HG03108 (cell line): ENCODE data around the gene MARVELD1.
"Not testable (repeated sequence)": the region's sequence is repeated elsewhere in the genome, so short reads cannot be mapped to it uniquely, and the experiment has no call there.

Experiments used
- ATAC-seq: cut with Tn5 transposase; IDR thresholded peaks from one replicate; pipeline ENCODE4 v1.9.1; 2021; ENCODE audit warnings: moderate library complexity; ENCODE audit not compliant: unreplicated experiment

MARVELD1 gene

GRCh38 chr10:97713339-97713825 lies at the start of gene MARVELD1:
Gene MARVELD1, plus strand, starts transcription at chr10:97713730. Its CDS starts 147 bp downstream, at chr10:97713877.
- peak; percentile 9 for ATAC-seq

- ATAC-seq = no peak
These were observed 49.2 kb upstream of the MARVELD1 start for GRCh38 chr10:97664282-97664850.

GRCh38 chr10:97666992-97667391 lies 46.5 kb upstream of the MARVELD1 start:
- ATAC-seq = no peak

- no peak for ATAC-seq
These were observed 46.1 kb upstream of the MARVELD1 start for GRCh38 chr10:97667463-97667862.

DNA sequence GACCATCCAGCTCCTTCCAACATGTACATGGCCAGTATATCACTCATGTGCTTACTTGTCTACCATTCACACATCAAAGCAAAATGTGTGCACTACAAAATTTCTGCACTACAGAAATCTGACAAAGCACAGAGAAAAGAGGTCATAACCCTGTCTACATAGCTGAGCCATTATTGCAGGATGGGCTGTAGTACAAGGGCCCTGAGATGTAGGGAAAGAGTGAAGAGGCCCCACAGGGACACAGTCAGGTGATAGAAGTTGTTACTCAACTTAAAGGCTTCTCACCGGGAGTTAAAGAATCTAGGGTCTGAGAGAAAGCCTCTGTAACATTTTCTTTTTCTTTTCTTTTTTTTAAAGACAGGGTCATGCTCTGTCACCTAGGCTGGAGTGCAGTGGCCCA lies 44.0 kb upstream of the MARVELD1 start:
- ATAC-seq = no peak

- ATAC-seq = no peak
These were observed 39.6 kb upstream of the MARVELD1 start for GRCh38 chr10:97673736-97674525.

DNA sequence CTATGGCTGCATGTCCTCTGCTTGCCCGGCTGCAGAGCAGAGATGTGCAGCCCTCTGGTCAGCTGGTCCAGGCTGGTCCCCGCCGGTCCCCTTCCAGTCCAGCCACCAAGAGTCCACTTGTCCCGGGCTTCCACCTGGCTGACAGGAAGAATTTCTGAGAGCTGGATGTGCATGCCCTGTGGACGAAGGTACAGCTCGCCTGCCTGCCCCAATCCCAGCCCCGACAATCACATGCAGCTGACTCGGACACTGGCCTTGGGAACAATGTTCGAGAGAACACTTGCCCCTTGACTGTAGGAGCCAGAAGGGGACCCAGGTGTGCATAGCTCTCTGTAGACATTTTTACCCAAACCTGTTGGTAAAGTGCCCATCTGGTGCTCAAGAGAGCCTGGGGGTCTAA lies 38.3 kb upstream of the MARVELD1 start:
- ATAC-seq = no peak

DNA sequence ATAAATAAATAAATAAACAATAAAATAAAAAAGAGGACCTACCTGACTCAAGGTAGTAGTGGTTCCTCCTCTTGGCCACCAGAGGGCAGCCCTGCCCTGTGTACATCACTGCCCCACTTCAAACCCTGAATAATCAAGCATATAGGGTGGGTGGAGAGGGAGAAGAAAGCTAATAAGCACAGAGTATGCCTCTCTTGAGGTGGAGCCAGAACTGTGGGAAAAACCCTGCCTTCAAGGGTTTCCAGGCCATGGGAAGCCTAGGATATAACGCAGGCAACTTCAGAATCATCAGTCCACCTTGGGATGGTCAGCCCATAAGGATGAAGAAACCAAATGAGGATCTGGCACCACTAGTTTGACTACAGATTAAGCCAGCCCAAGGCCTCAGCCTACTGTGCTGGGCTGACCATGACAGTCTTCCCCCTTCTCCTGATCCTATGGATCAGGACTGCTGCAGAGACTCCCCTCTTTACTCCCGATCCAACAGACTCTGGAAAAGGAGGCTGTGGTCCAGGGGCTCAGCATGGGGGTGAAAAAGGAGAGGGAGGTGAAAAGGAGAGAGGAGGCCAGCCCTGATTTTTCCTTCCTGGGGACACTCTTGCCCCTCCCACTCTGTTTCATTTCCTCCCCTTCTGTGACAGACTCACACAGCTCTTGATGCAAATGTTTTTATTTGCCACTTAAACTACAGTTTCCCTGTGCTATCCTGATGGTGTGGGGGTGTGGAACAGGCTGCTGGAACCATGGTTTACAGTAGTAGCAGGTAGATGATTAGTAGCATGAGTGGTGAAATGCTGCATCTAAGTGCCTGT lies 36.6 kb upstream of the MARVELD1 start:
- ATAC-seq = no peak

GRCh38 chr10:97679594-97679993 lies 33.9 kb upstream of the MARVELD1 start:
- ATAC-seq = no peak

DNA sequence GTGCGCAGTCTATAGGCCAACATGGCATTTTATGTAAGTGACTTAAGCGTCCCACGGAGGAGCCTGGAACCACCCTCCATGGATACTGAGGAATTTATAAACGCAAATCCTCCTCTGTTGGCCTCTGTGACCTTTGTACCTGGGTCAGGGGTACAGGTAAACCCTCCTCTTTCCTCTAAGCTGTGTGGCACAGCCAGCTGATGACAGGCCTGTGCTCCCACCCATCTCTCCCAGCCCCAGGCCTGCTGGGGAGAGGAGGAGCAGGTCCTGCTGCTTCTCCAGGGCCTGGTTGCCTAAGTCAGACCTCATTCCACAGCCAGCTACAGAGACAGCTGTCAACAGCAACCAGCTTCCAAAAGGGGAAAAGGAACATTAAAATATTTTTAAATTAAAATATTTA lies 31.5 kb upstream of the MARVELD1 start:
- no peak for ATAC-seq

DNA sequence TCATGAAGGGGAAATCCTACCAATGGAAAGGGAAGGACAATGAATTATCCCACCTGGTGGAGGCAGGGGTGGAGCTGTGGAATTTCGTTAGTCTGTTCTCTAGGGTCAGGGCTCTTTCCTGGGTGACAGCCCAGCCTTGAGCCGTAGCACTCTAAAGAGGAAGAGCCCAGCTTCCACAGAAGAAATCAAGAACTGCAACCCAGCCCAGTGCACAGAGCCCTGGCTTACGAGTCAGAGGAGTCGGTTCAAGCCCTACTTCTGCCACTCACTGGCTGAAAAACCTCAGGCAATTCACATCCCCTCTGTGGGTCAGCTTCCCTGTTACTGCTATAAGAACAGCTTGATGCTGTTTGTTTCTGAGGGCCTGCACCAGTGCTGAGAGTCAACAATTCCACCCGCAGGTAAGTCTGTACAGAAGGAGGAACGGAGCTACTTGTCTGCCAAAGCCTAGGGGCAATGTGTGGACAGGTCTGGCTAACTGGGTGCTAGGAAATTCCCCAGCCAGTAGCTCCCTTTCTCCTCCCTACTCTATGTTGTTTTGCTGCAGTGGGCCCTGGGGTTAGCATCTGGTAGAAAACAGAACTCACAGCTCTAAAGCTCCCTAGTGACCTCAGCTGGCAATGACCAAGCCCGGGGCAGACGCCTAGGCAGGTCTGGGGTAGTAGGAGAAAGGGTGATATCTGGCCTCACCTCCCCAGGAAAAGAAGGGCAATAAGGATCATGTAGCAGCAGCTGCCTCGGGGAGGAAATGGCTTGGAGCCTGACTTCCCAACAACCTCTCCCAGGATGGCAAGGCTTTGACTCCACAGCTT lies 29.8 kb upstream of the MARVELD1 start:
- no peak for ATAC-seq

DNA sequence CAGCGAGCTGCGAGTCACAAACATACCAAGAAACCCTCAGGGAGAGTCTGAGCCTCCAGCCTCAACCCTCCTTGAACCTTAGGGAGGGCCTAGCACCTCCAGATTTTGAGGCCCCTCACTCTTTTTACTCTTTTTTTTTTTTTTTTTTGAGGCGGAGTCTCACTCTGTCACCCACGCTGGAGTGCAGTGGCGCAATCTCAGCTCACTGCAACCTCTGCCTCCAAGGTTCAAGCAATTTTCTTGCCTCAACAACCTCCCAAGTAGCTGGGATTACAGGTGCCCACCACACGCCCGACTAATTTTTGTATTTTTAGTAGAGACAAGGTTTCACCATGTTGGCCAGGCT lies 29.2 kb upstream of the MARVELD1 start:
- ATAC-seq = not testable (repeated sequence)

DNA sequence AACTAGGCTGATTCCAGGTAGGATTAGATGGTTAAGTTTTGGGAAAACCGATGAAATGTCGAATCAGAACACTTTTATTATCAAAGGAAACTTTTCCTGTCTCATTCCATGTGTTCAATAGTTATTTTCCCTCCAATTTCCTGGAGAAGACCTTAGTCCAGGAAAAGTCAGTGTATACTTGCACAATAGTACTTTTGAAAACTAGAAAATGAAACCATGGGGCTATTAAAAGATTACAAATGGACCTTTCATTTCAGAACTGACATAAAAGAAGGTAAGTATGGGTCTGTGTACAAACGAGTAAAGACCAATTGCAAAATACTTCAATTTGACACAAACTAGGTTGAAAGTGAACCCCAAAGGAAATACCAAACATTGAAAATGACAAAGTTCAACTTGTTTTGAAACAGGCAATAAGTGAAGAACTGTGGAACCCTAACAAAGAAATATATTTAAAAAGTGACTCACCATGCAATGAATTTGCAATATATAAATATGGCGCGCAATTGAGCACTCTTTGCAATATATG lies 28.6 kb upstream of the MARVELD1 start:
- ATAC-seq = no peak

DNA sequence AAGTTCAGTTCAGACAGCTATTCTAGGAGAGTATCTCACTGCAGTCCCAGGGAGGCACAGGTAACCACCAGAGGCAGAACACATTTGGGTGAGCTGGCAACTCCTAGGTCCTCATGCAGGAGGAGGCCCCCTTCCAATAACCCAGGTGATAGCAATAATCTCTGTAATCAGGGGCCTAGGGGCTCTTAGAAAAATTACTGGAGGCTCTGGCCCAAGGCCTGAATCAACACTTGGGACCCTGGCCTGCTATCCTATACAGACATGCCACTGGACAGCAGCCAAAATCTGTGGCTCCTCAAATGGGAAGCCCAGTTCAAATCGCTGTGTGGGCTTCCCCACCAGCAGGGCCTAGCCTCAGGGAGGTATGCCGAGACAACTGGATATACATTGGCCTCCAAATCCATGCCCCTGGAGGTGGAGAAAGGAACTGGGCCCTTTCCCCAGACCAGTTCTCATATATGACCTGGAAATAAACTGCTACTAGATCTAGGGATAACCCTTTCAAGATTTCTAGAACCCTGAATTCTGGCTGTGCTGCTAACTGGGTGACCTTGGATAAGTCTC lies 28.1 kb upstream of the MARVELD1 start:
- ATAC-seq = no peak

DNA sequence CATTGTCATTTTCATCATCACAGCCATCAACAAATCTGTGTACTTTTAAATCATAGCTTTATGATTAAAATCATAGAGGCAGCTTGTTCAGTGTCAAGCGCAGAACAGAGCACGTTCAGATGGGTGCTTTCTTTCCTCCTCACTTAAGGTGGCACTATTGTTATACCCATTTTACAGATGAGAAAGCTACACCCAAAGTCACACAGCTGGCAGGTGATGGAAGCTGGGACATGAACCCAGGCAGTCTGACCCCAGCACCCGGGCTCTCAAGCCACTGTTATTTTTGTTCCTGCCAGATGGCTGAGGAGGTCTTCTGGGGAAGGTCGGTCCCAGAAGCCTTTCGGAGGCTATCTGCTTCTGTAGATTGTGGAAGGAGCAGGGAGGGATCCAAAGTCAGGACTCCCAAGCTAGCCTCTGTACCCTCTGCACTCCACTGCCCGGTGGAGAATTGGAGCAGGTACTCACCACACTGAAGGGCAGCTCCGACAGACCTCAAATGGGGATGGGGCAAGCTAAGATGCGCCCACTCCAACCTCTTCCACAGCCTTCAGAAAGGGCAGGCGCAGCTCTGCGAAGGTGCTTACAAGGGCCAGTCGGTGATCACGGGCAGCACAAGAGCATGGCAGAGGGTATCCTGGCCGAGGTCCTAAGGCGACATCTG lies 27.1 kb upstream of the MARVELD1 start:
- ATAC-seq = no peak

DNA sequence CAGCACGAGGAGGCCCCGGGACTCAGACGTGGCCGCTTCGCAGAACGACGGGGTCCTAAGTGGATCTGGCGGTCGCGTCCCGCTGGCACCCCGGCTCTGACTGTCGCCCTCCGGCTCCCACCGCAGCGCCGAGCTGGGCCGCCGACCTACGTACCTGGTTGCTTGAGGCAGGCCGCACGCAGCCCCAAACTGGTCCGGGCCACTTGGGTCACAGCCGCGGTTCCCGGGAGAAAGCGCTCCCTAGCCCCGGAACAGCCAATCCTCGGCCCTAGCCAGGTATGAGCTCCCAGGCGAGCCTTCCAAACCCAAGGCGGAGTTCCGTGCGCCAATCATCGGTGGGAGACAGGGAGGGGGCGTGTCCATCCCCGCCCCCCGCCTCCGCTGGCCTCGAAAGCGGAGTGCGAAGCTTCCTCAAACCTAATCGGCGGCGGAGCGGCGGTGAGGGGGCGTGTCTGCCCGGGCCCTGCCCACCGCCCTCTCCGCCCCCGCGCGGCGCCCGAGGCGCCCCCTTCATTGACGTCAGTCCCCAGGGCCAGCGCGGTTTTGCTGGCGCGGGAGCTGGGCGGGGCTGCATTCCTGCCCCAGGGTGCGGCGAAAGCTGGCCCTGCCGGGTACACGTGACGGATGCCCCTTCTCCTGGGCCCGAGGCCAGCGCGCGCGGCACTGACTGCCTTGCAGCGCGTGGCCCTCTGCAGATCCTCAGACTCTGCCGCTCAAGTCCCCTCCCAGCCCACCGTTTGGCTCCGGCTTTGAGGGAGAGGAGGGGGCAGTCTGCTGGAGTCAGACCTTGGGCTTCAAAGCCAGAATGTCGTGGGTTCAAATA lies 26.4 kb upstream of the MARVELD1 start, which contains the start of gene AVPI1:
AVPI1 (minus strand) TSS at position 280 of the 823 bp plus-strand sequence. CDS start 7,336 bp downstream, outside the sequence.
- ATAC-seq = peak; percentile 95

- ATAC-seq = no peak
These were observed 25.4 kb upstream of the MARVELD1 start for GRCh38 chr10:97687785-97688781.
